A673 (cell line): ENCODE data around the gene COG2.

Experiments used
- EZH2 ChIP-seq: fragments of 200-600 bp; sonication (generic); IDR thresholded peaks from 2 replicates; pipeline ENCODE4 v1.6.1; 2017; ENCODE audit warnings: borderline replicate concordance, low read depth, mild to moderate bottlenecking, mixed read lengths, antibody characterized with exemption, low read length; ENCODE audit not compliant: poor library complexity, severe bottlenecking
- TF ChIP-seq, protein P1 (sequence below): fragments of 300-800, 200-600 bp; sonication (generic); conservative IDR thresholded peaks from 2 replicates; pipeline ENCODE4 v1.5.1; 2017; ENCODE audit warnings: low read depth, mild to moderate bottlenecking, antibody characterized with exemption, low read length, moderate library complexity, mixed read lengths

DNA sequence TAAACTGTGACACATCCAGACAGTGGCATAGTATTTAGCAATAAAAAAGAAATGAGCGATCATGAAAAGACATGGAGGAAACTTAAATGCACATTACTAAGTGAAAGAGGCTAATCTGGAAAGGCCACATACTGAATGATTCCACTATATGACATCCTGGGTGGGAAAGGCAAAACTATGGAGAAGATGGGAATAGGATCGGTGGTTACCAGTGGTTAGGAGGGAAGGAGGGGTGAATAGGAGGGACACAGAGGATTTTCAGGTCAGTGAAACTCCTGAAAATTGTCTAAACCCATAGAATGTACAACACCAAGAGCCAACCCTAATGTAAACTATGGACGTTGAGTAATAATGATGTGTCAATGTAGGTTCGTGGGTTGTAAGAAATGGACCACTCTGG is 57.9 kb downstream of the COG2 start:
- TF ChIP-seq, protein P1, sequence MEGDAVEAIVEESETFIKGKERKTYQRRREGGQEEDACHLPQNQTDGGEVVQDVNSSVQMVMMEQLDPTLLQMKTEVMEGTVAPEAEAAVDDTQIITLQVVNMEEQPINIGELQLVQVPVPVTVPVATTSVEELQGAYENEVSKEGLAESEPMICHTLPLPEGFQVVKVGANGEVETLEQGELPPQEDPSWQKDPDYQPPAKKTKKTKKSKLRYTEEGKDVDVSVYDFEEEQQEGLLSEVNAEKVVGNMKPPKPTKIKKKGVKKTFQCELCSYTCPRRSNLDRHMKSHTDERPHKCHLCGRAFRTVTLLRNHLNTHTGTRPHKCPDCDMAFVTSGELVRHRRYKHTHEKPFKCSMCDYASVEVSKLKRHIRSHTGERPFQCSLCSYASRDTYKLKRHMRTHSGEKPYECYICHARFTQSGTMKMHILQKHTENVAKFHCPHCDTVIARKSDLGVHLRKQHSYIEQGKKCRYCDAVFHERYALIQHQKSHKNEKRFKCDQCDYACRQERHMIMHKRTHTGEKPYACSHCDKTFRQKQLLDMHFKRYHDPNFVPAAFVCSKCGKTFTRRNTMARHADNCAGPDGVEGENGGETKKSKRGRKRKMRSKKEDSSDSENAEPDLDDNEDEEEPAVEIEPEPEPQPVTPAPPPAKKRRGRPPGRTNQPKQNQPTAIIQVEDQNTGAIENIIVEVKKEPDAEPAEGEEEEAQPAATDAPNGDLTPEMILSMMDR: no peak
- TF ChIP-seq EZH2: no peak
